GM12875 (cell line): ENCODE data around the gene SIPA1L3.

Experiments
- H3K4me3 ChIP-seq: one replicate; pipeline ENCODE4 v1.5.1; 2011; ENCODE audit warnings: low read depth, low read length, control low read depth
- CTCF ChIP-seq: IDR thresholded peaks from 2 replicates; pipeline ENCODE4 v1.5.1; 2011; ENCODE audit warnings: low read depth, mild to moderate bottlenecking, control low read depth, inconsistent platforms, low read length, moderate library complexity, borderline replicate concordance; ENCODE audit not compliant: insufficient read depth

SIPA1L3 gene

GRCh38 chr19:37947778-37948177 is 40.8 kb downstream of the SIPA1L3 start:
- no peak for TF ChIP-seq CTCF

GRCh38 chr19:37948362-37948761 is 41.4 kb downstream of the SIPA1L3 start:
- TF ChIP-seq CTCF = no peak
- no peak overlapping the region for H3K4me3 ChIP-seq

More at GRCh38 chr19:37947778-37948177, 40.8 kb downstream of the SIPA1L3 start:
- no peak overlapping the region for H3K4me3 ChIP-seq

GRCh38 chr19:37950471-37951175 is 43.6 kb downstream of the SIPA1L3 start:
- no peak for TF ChIP-seq CTCF
- no peak overlapping the region for H3K4me3 ChIP-seq

DNA sequence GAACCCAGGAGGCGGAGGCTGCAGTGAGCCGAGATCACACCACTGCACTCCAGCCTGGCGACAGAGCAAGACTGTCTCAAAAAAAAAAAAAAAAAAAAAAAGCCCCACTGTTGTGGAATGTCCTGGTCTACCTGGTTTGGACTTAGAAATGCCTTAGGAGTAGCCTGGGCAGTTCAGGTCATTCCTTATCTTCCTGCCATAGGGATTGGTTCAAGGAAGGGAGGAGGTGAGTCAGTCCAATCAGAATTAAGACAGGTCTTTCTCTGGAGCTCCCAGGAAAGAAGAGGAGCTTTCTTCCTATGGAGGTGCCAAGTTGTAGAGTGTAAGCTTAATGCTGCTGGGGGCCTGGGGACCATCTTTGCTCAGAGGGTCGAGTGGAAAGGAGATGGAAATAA is 44.8 kb downstream of the SIPA1L3 start:
- no peak for TF ChIP-seq CTCF
- H3K4me3 ChIP-seq = no peak overlapping the region

DNA sequence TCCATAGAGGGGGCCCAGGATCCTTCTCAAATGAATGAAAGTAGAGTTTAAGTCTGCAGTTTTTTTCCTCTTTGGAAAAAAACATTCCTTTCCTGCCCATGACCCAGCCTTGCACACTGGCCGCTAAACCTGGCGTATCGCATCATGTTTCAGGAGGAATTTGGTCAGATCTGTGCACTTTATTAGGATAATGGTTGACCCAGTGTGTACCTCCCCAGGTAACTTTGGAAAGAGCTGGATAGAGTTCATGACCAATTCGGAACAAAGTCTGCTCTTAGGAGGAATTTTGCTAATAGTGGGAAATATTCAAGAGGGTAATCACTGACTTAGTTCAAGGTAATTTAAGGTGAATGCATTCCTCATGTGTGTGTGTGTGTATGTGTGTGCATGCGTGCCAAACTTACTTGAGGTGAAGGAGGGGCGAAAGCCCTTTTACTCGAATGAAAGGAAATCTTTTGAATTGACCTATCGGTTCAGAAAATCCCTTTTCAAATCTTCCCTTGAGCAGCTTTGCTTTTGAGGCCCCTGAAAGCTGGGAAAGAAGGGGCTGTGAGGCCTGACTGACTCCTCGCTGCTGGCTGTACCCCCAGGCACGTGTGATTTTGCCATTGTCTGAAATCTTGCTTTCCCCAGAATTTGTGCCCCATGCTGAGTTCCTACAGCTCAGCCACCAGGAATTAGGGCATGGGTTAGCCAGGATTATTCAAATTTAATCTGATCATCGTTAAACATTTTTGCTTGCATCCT is 46.3 kb downstream of the SIPA1L3 start:
- no peak overlapping the region for H3K4me3 ChIP-seq
- TF ChIP-seq CTCF = no peak

- H3K4me3 ChIP-seq = no peak overlapping the region
- TF ChIP-seq CTCF = no peak
Measured at GRCh38 chr19:37953918-37954303, 46.9 kb downstream of the SIPA1L3 start.

DNA sequence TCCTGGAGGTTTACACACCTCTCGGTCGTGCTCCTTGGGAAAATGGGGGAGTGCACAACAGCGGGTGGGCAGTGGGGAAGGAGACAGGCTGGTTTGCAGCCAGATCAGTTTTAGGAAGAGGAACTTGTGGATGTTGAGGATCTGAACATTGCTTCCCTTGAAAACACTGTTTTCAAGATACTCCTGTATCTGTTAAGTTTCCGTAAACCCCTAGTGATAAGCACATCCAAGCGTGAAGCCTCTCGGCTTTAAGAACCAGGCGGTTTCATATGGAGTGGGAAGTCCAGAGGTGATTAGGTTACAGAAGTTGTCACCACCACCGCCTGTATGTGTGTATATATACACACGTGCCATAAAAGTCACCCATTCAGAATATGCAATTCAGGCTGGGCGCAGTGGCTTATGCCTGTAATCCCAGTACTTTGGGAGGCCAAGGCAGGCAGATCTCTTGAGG is 47.4 kb downstream of the SIPA1L3 start:
- no peak for TF ChIP-seq CTCF
- H3K4me3 ChIP-seq = no peak overlapping the region
